ENCODE measurements around the gene MBD5.

Gene MBD5

DNA sequence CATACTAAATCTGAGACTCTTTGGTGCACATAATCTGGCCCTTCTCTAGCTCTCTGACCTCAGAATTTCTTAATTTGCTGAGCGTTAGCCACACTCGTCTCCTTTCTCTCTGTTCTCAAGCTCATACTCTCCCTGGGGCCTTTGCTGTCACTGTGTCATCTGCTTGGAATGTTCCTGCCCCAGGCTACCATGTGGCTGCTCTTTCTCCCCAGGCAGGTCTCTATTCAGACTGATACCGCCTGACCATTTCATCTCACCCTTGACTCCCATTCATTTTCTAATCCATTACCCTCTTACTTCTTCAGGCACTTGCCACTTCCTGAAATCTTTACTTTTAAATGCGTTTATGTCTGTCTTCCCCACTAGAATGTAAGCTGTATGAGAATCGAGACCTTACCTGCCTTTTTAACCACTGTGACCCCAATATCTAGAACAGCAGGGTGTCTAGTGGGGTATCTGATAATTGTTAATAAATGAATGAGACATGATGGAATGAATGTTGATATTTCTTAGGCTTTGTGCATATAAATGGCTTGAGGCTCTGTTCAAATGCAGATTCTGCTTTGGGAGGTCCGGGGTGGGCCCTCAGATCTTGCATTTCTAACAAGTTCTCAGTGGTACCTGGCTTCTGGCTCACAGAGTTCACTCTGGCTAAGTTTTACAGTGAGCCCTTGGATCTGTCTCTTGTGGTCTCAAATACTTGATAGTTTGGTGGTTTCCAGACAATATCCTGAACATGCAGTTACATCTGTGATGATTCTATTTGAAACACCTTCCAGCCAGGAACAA lies 533.8 kb downstream of the MBD5 start:
- DNase-seq: no peak

DNA sequence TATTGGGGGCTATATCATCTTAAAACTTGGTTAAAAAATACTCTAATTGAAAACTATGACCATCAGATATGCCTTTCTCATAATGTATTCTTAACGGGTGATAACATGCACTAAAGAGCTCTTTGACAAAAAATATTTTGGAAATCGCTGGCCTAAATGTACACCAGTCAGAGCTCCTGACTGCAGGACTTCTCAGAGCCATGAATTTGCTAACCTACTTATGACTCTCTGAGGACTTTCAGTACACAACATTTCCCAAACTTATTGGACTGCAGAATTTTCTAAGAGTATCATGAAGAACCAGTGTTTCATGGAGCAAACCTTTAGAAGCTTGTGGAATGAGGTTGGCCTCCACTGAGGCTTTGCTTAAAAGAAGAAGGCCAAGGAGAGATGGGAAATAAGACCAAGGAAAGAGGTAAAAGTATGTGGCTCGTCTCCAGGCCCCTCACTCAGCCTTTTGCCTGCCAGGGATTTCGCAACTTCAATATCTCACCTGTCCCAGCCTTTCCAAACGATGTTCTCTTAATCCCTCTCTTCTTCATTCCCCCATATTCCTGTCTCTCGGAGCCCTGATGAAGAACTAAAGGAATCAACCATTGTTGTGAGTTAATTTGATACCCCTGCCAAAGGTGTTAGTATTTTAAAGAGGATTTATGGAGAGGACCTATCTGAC lies 534.9 kb downstream of the MBD5 start:
- DNase-seq: no peak

DNA sequence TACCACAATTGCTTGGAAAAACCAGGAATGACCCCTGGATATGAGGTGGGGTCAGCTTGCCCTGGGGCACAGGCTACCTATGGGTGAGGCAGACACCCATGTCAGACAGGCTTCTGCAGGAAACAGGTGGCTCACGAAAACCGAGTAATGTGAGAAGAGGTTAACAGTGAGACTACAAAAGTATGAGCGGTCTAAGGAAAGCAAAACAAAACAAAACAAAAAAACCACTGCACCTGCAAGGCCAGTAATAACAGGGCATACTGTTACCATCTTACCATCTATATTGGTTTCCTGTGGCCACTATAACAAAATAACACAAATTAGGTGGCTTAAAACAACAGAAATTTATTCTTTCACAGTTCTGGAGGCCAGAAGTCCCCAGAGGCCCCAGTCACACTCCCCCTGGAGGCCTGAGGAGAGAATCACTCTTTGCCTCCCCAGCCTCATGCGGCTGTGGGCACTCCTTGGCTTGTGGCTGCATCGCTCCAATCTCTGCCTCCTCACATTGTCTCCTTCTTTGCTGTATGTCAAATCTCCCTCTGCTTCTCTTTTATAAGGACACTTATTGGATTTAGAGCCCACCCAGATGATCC lies 537.0 kb downstream of the MBD5 start:
- DNase-seq: no peak

DNA sequence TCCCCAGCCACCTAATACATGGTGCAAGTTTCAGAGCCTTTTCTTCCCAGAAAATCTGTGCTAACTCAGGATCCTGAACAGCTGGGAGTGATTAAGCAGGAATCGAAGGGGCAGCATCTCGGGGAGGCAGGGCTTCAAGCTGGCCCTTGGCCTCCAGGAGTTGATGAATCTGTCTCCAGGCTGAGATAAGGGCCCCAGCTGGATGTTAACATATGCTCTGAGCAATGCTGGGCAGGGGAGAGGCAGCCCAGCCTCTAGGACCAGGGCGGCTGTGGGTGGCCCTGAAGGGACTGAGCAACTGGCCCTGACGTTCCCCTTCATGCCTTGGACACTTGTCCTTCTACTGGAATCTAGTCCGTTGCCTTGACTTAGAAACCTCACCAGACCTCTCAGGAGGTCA lies 539.6 kb downstream of the MBD5 start:
- DNase-seq: no peak

DNA sequence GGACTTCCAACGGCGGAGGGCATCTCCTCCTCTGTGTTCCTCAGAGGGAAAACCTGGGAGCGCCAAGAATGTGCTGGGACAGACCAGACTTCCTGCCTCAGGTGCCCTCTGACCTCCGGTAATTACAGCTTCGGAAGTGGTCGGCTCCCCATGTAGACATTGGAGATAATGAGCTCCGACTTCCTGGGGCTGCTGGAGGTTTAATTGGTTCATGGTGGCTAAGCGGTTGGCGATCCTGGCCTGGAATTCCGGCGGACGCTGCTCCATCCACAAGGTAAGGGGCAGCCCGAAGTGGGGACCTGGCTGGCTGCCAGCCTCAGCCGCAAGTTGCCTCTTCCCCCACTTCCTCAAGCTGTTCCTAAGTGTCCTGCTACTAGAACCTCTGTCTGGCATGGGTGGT lies 540.5 kb downstream of the MBD5 start:
- no peak for DNase-seq

DNA sequence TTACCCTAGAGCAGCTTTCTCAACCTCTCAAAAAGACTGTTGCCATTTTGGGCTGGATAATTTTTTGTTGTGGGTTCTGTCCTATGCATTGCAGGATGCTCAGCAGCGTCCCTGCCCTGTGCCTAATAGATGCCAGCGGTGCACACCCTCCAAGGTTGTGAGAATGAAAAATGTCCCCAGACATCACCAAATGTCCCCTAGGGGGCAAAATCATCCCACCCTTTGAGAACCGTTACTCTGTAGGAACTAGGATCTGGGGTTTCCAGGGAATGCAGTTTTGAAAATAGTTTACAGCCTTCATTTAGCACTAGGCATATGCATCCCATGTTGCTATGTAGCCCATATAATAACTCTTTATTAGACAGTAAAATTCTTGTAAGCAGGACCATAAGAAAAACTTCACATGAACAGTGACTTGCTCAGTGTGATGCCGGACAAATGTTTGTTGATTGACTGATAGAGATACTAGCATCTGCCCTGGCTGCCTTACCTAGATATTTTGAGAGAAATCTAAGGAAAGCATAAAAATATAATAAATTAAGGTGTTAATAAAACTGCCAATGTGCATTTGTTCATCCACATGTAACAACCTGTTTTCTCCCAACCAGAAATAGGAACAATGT lies 544.5 kb downstream of the MBD5 start:
- DNase-seq: no peak

All from activated CD4-positive, alpha-beta T cell treated with anti-CD3 and anti-CD28 coated beads, Interleukin-2, amount 50 U/mL, for 48 hours (primary cell).